ENCODE data around the gene LRP11. TPM values are rescaled to one million over a fixed set of nuclear protein-coding genes. Genes with fewer than 3 reads are reported as not detected.
A peak's percentile ranks its signal among the peaks of the same experiment; 100 is the strongest.

The LRP11 gene
- total and polyA plus RNA-seq, 7 experiments from 2014 or later = 0.76 to 3.7 (median 1.7) TPM

DNA sequence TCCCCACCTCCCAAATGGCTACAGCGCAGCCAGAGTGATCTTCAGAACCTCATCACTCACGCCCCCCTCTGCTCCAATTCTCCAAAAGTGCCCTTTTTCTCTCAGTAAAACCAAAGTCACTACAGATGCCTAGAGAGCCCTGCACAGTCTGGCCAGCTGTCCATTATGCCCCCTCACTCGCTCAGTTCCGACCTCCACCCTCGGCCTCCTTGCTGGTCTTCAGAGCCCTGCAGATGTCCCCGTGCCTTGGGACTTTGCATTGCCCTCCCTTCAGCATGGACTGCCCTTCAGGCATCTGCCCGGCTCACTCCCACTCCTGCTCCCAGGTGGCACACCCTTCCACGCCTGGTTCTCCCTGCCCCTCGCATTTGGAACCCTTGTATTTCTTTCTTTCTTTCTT, 34.8 kb upstream of the LRP11 start:
- Histone ChIP-seq H3K36me3 (ENCODE audit: control insufficient read depth in 2 of 3, insufficient read depth in 3 of 3, low read length in 3 of 3) (no peaks in the 10 kb centered on the region), H3K4me3 (ENCODE audit: low read length) (no peak overlapping the region), H3K4me1 (ENCODE audit: control insufficient read depth in 2 of 2, insufficient read depth in 2 of 2, low read length in 2 of 2) (peaks cover 0 to 9% of the 10 kb centered on the region in 2 donors), H3K27ac (ENCODE audit: low read depth, low read length) (no peak overlapping the region), H3K27me3 (ENCODE audit: control insufficient read depth in 2 of 2, insufficient read depth in 2 of 2, low read length in 2 of 2) (no peaks in the 10 kb centered on the region), H3K9me3 (ENCODE audit: control insufficient read depth in 2 of 3, low read length in 3 of 3) (no peaks in the 10 kb centered on the region)
- Mint-ChIP-seq H3K36me3 (no peaks in the 10 kb centered on the region), H3K27ac (no peak overlapping the region), H3K4me1 (peaks cover 8 to 19% (median 11%) of the 10 kb centered on the region in 7 donors), H3K9me3 (no peaks in the 10 kb centered on the region), H3K27me3 (peaks cover 3 to 26% (median 5%) of the 10 kb centered on the region in 5 donors), H3K4me3 (no peak overlapping the region)
- DNase-seq (no peak), ATAC-seq (no peak)
- ChIA-PET CTCF (no interaction called here), POLR2A (interaction anchor here (0.6 kb wide), 1 partner anchor 28 kb away, joined by 3 read pairs; no protein-coding TSS in a partner anchor)
- intact Hi-C loops (cut with micrococcal nuclease) = no loop called here

DNA sequence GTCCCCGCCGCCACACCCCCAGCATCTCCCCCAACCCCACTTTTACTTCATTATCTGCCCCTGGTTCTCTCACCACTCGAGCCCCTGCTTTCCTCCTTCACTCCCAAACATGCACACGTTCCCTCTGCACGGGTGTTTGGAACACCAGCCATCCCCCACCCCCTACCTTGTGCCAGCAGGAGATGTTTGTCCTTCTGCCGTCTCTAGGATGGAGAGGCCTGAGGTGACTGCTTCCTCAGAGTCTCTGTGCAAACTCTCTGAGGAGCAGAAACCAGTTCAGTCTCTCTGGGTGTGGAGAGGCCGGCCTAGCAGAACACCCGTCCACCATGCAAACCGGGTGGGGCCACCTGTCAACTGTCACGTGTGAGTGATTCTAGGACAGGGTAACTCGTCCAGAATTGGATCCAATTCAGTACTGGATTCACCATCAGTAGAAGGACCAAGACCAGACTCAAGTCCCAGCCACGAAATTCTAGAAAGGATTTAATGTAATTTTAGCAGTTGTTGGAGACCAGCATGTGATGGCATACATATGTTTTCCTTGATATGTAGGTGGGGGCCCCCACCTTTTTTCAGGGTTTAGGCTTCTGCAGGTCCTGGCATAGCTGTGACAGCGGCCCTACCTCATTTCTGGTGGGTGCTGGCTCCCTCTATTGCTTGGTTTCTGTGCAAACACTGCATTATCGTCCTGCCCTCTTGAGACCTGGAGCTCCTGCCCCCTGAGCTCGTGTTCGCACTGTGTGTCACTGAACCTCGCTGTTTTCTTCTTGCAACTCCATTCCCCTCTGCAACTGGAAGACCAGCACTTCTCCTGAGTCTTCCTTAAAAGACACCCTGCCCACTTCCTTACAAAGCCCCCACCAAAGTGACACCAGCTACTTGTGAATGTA, 33.9 kb upstream of the LRP11 start, which contains the start of gene RAET1E:
Gene RAET1E (minus strand): TSS at position 259 of the 890 bp plus-strand sequence. CDS start 7,212 bp downstream, outside the sequence.
- no peak within 1 kb of the TSS for H3K27ac Mint-ChIP-seq
- intact Hi-C loops (cut with micrococcal nuclease) = no loop called here
- no peak for DNase-seq
- H3K27me3 Mint-ChIP-seq = peaks cover 3 to 32% (median 6%) of the 10 kb centered on the region in 5 donors
- H3K27me3 ChIP-seq (ENCODE audit: control insufficient read depth in 2 of 2, insufficient read depth in 2 of 2, low read length in 2 of 2) = no peaks in the 10 kb centered on the region
- no peaks in the 10 kb centered on the region for H3K36me3 Mint-ChIP-seq
- H3K4me1 Mint-ChIP-seq = peaks cover 8 to 19% (median 11%) of the 10 kb centered on the region in 7 donors
- ChIA-PET CTCF (no interaction called here), POLR2A (interaction anchor here (0.6 kb wide), 1 partner anchor 27 kb away, joined by 3 read pairs; no protein-coding TSS in a partner anchor)
- peak within 1 kb of the TSS in 1 of 10 donors; percentile 3 for H3K4me3 Mint-ChIP-seq
- no peak within 1 kb of the TSS for H3K27ac ChIP-seq (ENCODE audit: low read depth, low read length)
- H3K36me3 ChIP-seq (ENCODE audit: control insufficient read depth in 2 of 3, insufficient read depth in 3 of 3, low read length in 3 of 3) = no peaks in the 10 kb centered on the region
- no peak within 1 kb of the TSS for H3K4me3 ChIP-seq (ENCODE audit: low read length)
- no peak for ATAC-seq
- H3K4me1 ChIP-seq (ENCODE audit: control insufficient read depth in 2 of 2, insufficient read depth in 2 of 2, low read length in 2 of 2) = peaks cover 0 to 9% of the 10 kb centered on the region in 2 donors
- H3K9me3 ChIP-seq (ENCODE audit: control insufficient read depth in 2 of 3, low read length in 3 of 3) = no peaks in the 10 kb centered on the region
- no peaks in the 10 kb centered on the region for H3K9me3 Mint-ChIP-seq

DNA sequence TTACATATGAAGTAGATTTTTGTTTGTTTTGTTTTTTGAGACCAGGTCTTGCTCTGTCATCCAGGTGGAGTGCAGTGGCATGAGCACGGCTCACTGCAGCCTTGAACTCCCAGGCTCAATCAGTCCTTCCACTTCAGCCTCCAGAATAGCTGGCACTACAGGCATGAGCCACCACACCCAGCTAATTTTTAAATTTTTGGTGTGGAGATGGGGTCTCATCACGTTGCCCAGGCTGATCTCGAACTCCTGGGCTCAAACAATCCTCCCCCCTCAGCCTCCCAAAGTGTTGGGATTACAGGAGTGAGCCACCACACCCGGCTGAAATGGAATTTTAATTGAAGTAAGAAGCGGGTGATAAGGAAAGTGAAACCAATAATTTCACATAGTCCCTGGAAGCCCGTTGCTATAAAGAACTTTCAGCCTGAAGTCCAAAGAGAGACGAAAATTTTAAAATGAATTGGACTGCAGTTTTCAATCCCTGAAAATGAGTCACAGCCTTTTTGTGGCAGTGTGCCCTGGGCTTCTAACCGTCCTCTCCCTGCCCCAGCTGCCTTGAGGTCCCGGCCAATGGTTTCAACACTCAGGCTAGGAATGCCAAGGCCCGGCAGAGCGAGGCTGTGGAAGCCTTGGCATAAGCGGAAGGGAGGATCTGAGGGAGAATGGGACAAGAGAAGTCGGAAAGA, 33.0 kb upstream of the LRP11 start:
- H3K27ac ChIP-seq (ENCODE audit: low read depth, low read length) = no peak overlapping the region
- no peak overlapping the region for H3K4me3 ChIP-seq (ENCODE audit: low read length)
- no peaks in the 10 kb centered on the region for H3K36me3 Mint-ChIP-seq
- no peak overlapping the region for H3K4me3 Mint-ChIP-seq
- DNase-seq (peak in 1 of 9 donors; percentile 18), ATAC-seq (no peak)
- no peaks in the 10 kb centered on the region for H3K27me3 ChIP-seq (ENCODE audit: control insufficient read depth in 2 of 2, insufficient read depth in 2 of 2, low read length in 2 of 2)
- H3K27ac Mint-ChIP-seq = no peak overlapping the region
- ChIA-PET POLR2A (no interaction called here), CTCF (interaction anchor here (1.2 kb wide), 1 partner anchor 20 kb away, joined by 3 read pairs; no protein-coding TSS in a partner anchor)
- peaks cover 8 to 24% (median 11%) of the 10 kb centered on the region in 7 donors for H3K4me1 Mint-ChIP-seq
- H3K9me3 ChIP-seq (ENCODE audit: control insufficient read depth in 2 of 3, low read length in 3 of 3) = no peaks in the 10 kb centered on the region
- intact Hi-C loops (cut with micrococcal nuclease) = no loop called here
- peaks cover 0 to 9% of the 10 kb centered on the region in 2 donors for H3K4me1 ChIP-seq (ENCODE audit: control insufficient read depth in 2 of 2, insufficient read depth in 2 of 2, low read length in 2 of 2)
- no peaks in the 10 kb centered on the region for H3K9me3 Mint-ChIP-seq
- peaks cover 3 to 34% (median 6%) of the 10 kb centered on the region in 5 donors for H3K27me3 Mint-ChIP-seq
- no peaks in the 10 kb centered on the region for H3K36me3 ChIP-seq (ENCODE audit: control insufficient read depth in 2 of 3, insufficient read depth in 3 of 3, low read length in 3 of 3)

DNA sequence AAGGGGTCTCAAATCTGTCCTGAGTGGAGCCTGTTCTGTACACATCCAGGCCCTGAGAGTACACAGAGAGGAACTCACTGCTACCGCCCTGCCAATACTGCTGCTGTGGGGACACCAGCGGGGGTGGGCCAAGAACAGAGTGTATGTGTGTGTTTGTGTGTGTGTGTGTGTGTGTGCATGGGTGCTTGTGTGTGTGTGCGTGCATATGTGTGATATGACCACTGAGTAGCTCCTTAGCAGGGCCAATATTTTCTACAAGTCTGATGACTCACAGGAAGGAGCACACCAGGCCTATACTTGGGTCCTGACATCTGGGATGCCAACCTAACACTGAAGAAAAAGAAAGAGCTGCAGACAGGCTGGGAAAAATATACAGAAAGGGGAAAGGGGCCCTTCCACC, 32.3 kb upstream of the LRP11 start:
- peak; percentile 34 for ATAC-seq
- POLR2A ChIA-PET = no interaction called here

DNA sequence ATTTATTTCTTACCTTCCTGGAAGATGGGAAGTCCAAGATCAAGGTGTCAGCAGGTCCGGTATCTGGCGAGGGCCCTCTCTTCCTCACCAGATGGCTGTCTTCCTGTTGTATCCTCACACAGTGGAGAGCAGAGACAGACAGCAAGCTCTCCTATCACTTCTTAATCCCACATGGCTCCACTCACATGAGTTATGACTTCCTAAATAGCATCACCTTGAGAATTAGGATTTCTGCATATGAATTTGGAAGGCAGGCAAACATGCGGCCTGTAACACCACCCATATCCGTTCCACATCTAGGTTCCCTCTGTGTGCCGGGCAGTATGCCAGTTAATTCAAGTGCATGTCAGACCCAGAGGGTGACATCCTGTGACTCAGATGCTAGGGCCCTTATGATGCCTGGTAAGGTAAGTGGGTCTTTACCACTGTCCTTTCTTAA, 31.7 kb upstream of the LRP11 start:
- Histone ChIP-seq H3K36me3 (ENCODE audit: control insufficient read depth in 2 of 3, insufficient read depth in 3 of 3, low read length in 3 of 3) (no peaks in the 10 kb centered on the region), H3K27ac (ENCODE audit: low read depth, low read length) (no peak overlapping the region), H3K4me3 (ENCODE audit: low read length) (no peak overlapping the region), H3K27me3 (ENCODE audit: control insufficient read depth in 2 of 2, insufficient read depth in 2 of 2, low read length in 2 of 2) (no peaks in the 10 kb centered on the region), H3K4me1 (ENCODE audit: control insufficient read depth in 2 of 2, insufficient read depth in 2 of 2, low read length in 2 of 2) (peaks cover 0 to 9% of the 10 kb centered on the region in 2 donors), H3K9me3 (ENCODE audit: control insufficient read depth in 2 of 3, low read length in 3 of 3) (no peaks in the 10 kb centered on the region)
- no peak overlapping the region for H3K4me3 Mint-ChIP-seq
- ATAC-seq (peak; percentile 80), DNase-seq (peak in 7 of 9 donors; percentile 22 to 62 (median 52))
- CTCF ChIA-PET = interaction anchor here (1.2 kb wide), 1 partner anchor 22 kb away, joined by 3 read pairs; no protein-coding TSS in a partner anchor
- intact Hi-C loops (cut with micrococcal nuclease) = loop anchor here in 1 of 2 donors (1.0 kb wide), 1 partner anchor 27 kb away; the partner anchor contains the start of gene RAET1G
- peak overlapping the region in 1 of 9 donors; percentile 40 for H3K27ac Mint-ChIP-seq
- POLR2A ChIA-PET = no interaction called here
- H3K36me3 Mint-ChIP-seq = no peaks in the 10 kb centered on the region
- H3K27me3 Mint-ChIP-seq = peaks cover 3 to 32% (median 6%) of the 10 kb centered on the region in 5 donors
- H3K4me1 Mint-ChIP-seq = peaks cover 9 to 29% (median 11%) of the 10 kb centered on the region in 7 donors
- no peaks in the 10 kb centered on the region for H3K9me3 Mint-ChIP-seq

More for the DNA sequence above, 32.3 kb upstream of the LRP11 start:
- no peaks in the 10 kb centered on the region for H3K36me3 ChIP-seq (ENCODE audit: control insufficient read depth in 2 of 3, insufficient read depth in 3 of 3, low read length in 3 of 3)
- CTCF ChIA-PET = interaction anchor here (1.2 kb wide), 1 partner anchor 21 kb away, joined by 3 read pairs; no protein-coding TSS in a partner anchor
- intact Hi-C loops (cut with micrococcal nuclease) = loop anchor here in 1 of 2 donors (1.0 kb wide), 1 partner anchor 27 kb away; the partner anchor contains the start of gene RAET1G
- peak in 1 of 9 donors; percentile 8 for DNase-seq
- no peak overlapping the region for H3K27ac Mint-ChIP-seq
- no peaks in the 10 kb centered on the region for H3K36me3 Mint-ChIP-seq
- no peak overlapping the region for H3K4me3 ChIP-seq (ENCODE audit: low read length)
- peaks cover 0 to 9% of the 10 kb centered on the region in 2 donors for H3K4me1 ChIP-seq (ENCODE audit: control insufficient read depth in 2 of 2, insufficient read depth in 2 of 2, low read length in 2 of 2)
- H3K9me3 Mint-ChIP-seq = no peaks in the 10 kb centered on the region
- peaks cover 3 to 29% (median 6%) of the 10 kb centered on the region in 5 donors for H3K27me3 Mint-ChIP-seq
- no peaks in the 10 kb centered on the region for H3K27me3 ChIP-seq (ENCODE audit: control insufficient read depth in 2 of 2, insufficient read depth in 2 of 2, low read length in 2 of 2)
- H3K4me1 Mint-ChIP-seq = peaks cover 8 to 26% (median 11%) of the 10 kb centered on the region in 7 donors
- no peak overlapping the region for H3K27ac ChIP-seq (ENCODE audit: low read depth, low read length)
- no peaks in the 10 kb centered on the region for H3K9me3 ChIP-seq (ENCODE audit: control insufficient read depth in 2 of 3, low read length in 3 of 3)
- no peak overlapping the region for H3K4me3 Mint-ChIP-seq

DNA sequence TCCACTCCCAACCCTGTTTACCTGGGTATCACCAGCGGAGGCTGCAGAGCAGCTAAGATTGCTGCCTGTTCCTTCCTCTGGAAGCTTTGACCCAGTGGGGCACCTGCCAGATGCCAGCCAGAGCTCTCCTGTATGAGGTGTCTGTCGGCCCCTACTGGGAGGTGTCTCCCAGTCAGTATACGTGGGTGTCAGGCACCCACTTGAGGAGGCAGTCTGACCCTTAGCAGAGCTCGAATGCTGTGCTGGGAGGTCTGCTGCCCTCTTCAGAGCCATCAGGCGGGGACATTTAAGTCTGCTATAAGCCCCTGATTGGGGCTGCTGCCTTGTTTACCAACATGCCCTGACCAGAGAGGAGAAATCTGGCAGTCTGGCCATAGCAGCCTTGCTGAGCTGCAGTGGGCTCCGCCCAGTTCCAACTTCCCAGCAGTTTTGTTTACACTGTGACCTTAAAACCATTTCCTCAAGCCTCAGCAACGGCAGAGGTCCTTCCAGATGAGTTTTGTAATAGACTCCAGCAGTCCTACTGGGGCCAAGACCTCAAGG, 31.0 kb upstream of the LRP11 start:
- Histone ChIP-seq H3K27ac (ENCODE audit: low read depth, low read length) (no peak overlapping the region), H3K4me1 (ENCODE audit: control insufficient read depth in 2 of 2, insufficient read depth in 2 of 2, low read length in 2 of 2) (peaks cover 0 to 9% of the 10 kb centered on the region in 2 donors), H3K27me3 (ENCODE audit: control insufficient read depth in 2 of 2, insufficient read depth in 2 of 2, low read length in 2 of 2) (no peaks in the 10 kb centered on the region), H3K9me3 (ENCODE audit: control insufficient read depth in 2 of 3, low read length in 3 of 3) (no peaks in the 10 kb centered on the region), H3K4me3 (ENCODE audit: low read length) (no peak overlapping the region), H3K36me3 (ENCODE audit: control insufficient read depth in 2 of 3, insufficient read depth in 3 of 3, low read length in 3 of 3) (no peaks in the 10 kb centered on the region)
- POLR2A ChIA-PET = no interaction called here
- no peak for ATAC-seq
- intact Hi-C loops (cut with micrococcal nuclease) = no loop called here
- no peak overlapping the region for H3K27ac Mint-ChIP-seq
- peak in 1 of 9 donors; percentile 16 for DNase-seq
- H3K9me3 Mint-ChIP-seq = no peaks in the 10 kb centered on the region
- H3K27me3 Mint-ChIP-seq = peaks cover 3 to 35% (median 6%) of the 10 kb centered on the region in 5 donors
- CTCF ChIA-PET = no interaction called here
- no peaks in the 10 kb centered on the region for H3K36me3 Mint-ChIP-seq
- no peak overlapping the region for H3K4me3 Mint-ChIP-seq
- H3K4me1 Mint-ChIP-seq = peaks cover 9 to 29% (median 11%) of the 10 kb centered on the region in 7 donors
